ENCODE measurements around the gene GRID2.
"Not testable (repeated sequence)": the region's sequence is repeated elsewhere in the genome, so short reads cannot be mapped to it uniquely, and the experiment has no call there.

The GRID2 gene

GRCh38 chr4:93187892-93188291 lies 884.1 kb downstream of the GRID2 start:
- no peak for DNase-seq (ENCODE audit: low read depth in 3 of 3)

GRCh38 chr4:93199492-93199891 lies 895.7 kb downstream of the GRID2 start:
- DNase-seq (ENCODE audit: low read depth in 3 of 3), result no peak

GRCh38 chr4:93201471-93202096 lies 897.8 kb downstream of the GRID2 start:
- DNase-seq (ENCODE audit: low read depth in 3 of 3), result no peak

- no peak for DNase-seq (ENCODE audit: low read depth in 3 of 3)
These were observed 899.9 kb downstream of the GRID2 start for GRCh38 chr4:93203708-93204107.

- no peak for DNase-seq (ENCODE audit: low read depth in 3 of 3)
These were observed 908.5 kb downstream of the GRID2 start for GRCh38 chr4:93212250-93212649.

GRCh38 chr4:93216646-93217045 lies 912.9 kb downstream of the GRID2 start:
- DNase-seq (ENCODE audit: low read depth in 3 of 3), result no peak

GRCh38 chr4:93217431-93217830 lies 913.7 kb downstream of the GRID2 start:
- DNase-seq (ENCODE audit: low read depth in 3 of 3), result no peak

- DNase-seq (ENCODE audit: low read depth in 3 of 3), result no peak
These were observed 918.0 kb downstream of the GRID2 start for GRCh38 chr4:93221771-93222170.

- DNase-seq (ENCODE audit: low read depth in 3 of 3), result no peak
These were observed 924.3 kb downstream of the GRID2 start for GRCh38 chr4:93228021-93228420.

GRCh38 chr4:93232883-93233282 lies 929.1 kb downstream of the GRID2 start:
- DNase-seq (ENCODE audit: low read depth in 3 of 3), result no peak

- no peak for DNase-seq (ENCODE audit: low read depth in 3 of 3)
These were observed 933.8 kb downstream of the GRID2 start for GRCh38 chr4:93237521-93237920.

- DNase-seq (ENCODE audit: low read depth in 3 of 3), result no peak
These were observed 939.5 kb downstream of the GRID2 start for GRCh38 chr4:93243262-93243661.

GRCh38 chr4:93261207-93261606 lies 957.4 kb downstream of the GRID2 start:
- no peak for DNase-seq (ENCODE audit: low read depth in 3 of 3)

- no peak for DNase-seq (ENCODE audit: low read depth in 3 of 3)
These were observed 959.4 kb downstream of the GRID2 start for GRCh38 chr4:93263166-93263565.

GRCh38 chr4:93267747-93268146 lies 964.0 kb downstream of the GRID2 start:
- no peak for DNase-seq (ENCODE audit: low read depth in 3 of 3)

GRCh38 chr4:93285346-93285745 lies 981.6 kb downstream of the GRID2 start:
- no peak for DNase-seq (ENCODE audit: low read depth in 3 of 3)

- DNase-seq (ENCODE audit: low read depth in 3 of 3), result no peak
These were observed 985.5 kb downstream of the GRID2 start for GRCh38 chr4:93289241-93289640.

GRCh38 chr4:93289831-93290230 lies 986.1 kb downstream of the GRID2 start:
- DNase-seq (ENCODE audit: low read depth in 3 of 3), result no peak

GRCh38 chr4:93299118-93299517 lies 995.4 kb downstream of the GRID2 start:
- DNase-seq (ENCODE audit: low read depth in 3 of 3), result no peak

- DNase-seq (ENCODE audit: low read depth in 3 of 3), result not testable (repeated sequence)
These were observed 997.2 kb downstream of the GRID2 start for GRCh38 chr4:93300780-93301555.

GRCh38 chr4:93302310-93302709 lies 998.5 kb downstream of the GRID2 start:
- no peak for DNase-seq (ENCODE audit: low read depth in 3 of 3)

- DNase-seq (ENCODE audit: low read depth in 3 of 3), result no peak
These were observed 999.7 kb downstream of the GRID2 start for GRCh38 chr4:93303440-93303839.

GRCh38 chr4:93312299-93312698 lies 1008.5 kb downstream of the GRID2 start:
- DNase-seq (ENCODE audit: low read depth in 3 of 3), result no peak

- no peak for DNase-seq (ENCODE audit: low read depth in 3 of 3)
These were observed 1009.4 kb downstream of the GRID2 start for GRCh38 chr4:93313197-93313596.
